ENCODE measurements around the gene SSTR3.

Gene SSTR3

GRCh38 chr22:37213218-37213855 is 1.1 kb upstream of the SSTR3 start:
- H3K4me1 ChIP-seq (ENCODE audit: control insufficient read depth in 1 of 2, insufficient read depth in 2 of 2, low read length in 2 of 2): peaks cover 0 to 12% of the 10 kb centered on the region in 2 donors
- H3K9me3 ChIP-seq (ENCODE audit: control insufficient read depth in 1 of 2, low read length in 2 of 2): no peaks in the 10 kb centered on the region
- no peaks in the 10 kb centered on the region for H3K27me3 ChIP-seq (ENCODE audit: low read depth, low read length)
- H3K27ac ChIP-seq (ENCODE audit: low read length): no peak overlapping the region
- no peak overlapping the region for H3K4me3 ChIP-seq (ENCODE audit: low read depth in 1 of 2, low read length in 2 of 2)
- no peaks in the 10 kb centered on the region for H3K36me3 ChIP-seq (ENCODE audit: control insufficient read depth in 1 of 2, insufficient read depth in 2 of 2, low read length in 2 of 2)

GRCh38 chr22:37211866-37212173 is 457 bp downstream of the SSTR3 start:
- H3K9me3 ChIP-seq (ENCODE audit: control insufficient read depth in 1 of 2, low read length in 2 of 2): no peaks in the 10 kb centered on the region
- H3K4me1 ChIP-seq (ENCODE audit: control insufficient read depth in 1 of 2, insufficient read depth in 2 of 2, low read length in 2 of 2): peaks cover 0 to 12% of the 10 kb centered on the region in 2 donors
- H3K36me3 ChIP-seq (ENCODE audit: control insufficient read depth in 1 of 2, insufficient read depth in 2 of 2, low read length in 2 of 2): no peaks in the 10 kb centered on the region
- no peaks in the 10 kb centered on the region for H3K27me3 ChIP-seq (ENCODE audit: low read depth, low read length)
- no peak overlapping the region for H3K27ac ChIP-seq (ENCODE audit: low read length)
- H3K4me3 ChIP-seq (ENCODE audit: low read depth in 1 of 2, low read length in 2 of 2): no peak overlapping the region

- H3K4me3 ChIP-seq (ENCODE audit: low read depth in 1 of 2, low read length in 2 of 2): no peak overlapping the region
- H3K9me3 ChIP-seq (ENCODE audit: control insufficient read depth in 1 of 2, low read length in 2 of 2): no peaks in the 10 kb centered on the region
- no peak overlapping the region for H3K27ac ChIP-seq (ENCODE audit: low read length)
- no peaks in the 10 kb centered on the region for H3K36me3 ChIP-seq (ENCODE audit: control insufficient read depth in 1 of 2, insufficient read depth in 2 of 2, low read length in 2 of 2)
- H3K4me1 ChIP-seq (ENCODE audit: control insufficient read depth in 1 of 2, insufficient read depth in 2 of 2, low read length in 2 of 2): peaks cover 0 to 12% of the 10 kb centered on the region in 2 donors
- H3K27me3 ChIP-seq (ENCODE audit: low read depth, low read length): no peaks in the 10 kb centered on the region
These were observed 1.0 kb downstream of the SSTR3 start for GRCh38 chr22:37211075-37211865.

- Histone ChIP-seq H3K4me3 (ENCODE audit: low read depth in 1 of 2, low read length in 2 of 2) (no peak overlapping the region), H3K27me3 (ENCODE audit: low read depth, low read length) (no peaks in the 10 kb centered on the region), H3K9me3 (ENCODE audit: control insufficient read depth in 1 of 2, low read length in 2 of 2) (no peaks in the 10 kb centered on the region), H3K27ac (ENCODE audit: low read length) (no peak overlapping the region), H3K36me3 (ENCODE audit: control insufficient read depth in 1 of 2, insufficient read depth in 2 of 2, low read length in 2 of 2) (no peaks in the 10 kb centered on the region), H3K4me1 (ENCODE audit: control insufficient read depth in 1 of 2, insufficient read depth in 2 of 2, low read length in 2 of 2) (peaks cover 0 to 12% of the 10 kb centered on the region in 2 donors)
These were observed 2.1 kb downstream of the SSTR3 start for GRCh38 chr22:37210041-37210803.

- Histone ChIP-seq H3K4me1 (ENCODE audit: control insufficient read depth in 1 of 2, insufficient read depth in 2 of 2, low read length in 2 of 2) (peaks cover 0 to 12% of the 10 kb centered on the region in 2 donors), H3K9me3 (ENCODE audit: control insufficient read depth in 1 of 2, low read length in 2 of 2) (no peaks in the 10 kb centered on the region), H3K4me3 (ENCODE audit: low read depth in 1 of 2, low read length in 2 of 2) (no peak overlapping the region), H3K27ac (ENCODE audit: low read length) (no peak overlapping the region), H3K27me3 (ENCODE audit: low read depth, low read length) (no peaks in the 10 kb centered on the region), H3K36me3 (ENCODE audit: control insufficient read depth in 1 of 2, insufficient read depth in 2 of 2, low read length in 2 of 2) (no peaks in the 10 kb centered on the region)
These were observed 3.0 kb downstream of the SSTR3 start for GRCh38 chr22:37209140-37209845.

GRCh38 chr22:37208401-37209139 is 3.7 kb downstream of the SSTR3 start:
- H3K9me3 ChIP-seq (ENCODE audit: control insufficient read depth in 1 of 2, low read length in 2 of 2): no peaks in the 10 kb centered on the region
- no peak overlapping the region for H3K27ac ChIP-seq (ENCODE audit: low read length)
- no peaks in the 10 kb centered on the region for H3K27me3 ChIP-seq (ENCODE audit: low read depth, low read length)
- H3K36me3 ChIP-seq (ENCODE audit: control insufficient read depth in 1 of 2, insufficient read depth in 2 of 2, low read length in 2 of 2): no peaks in the 10 kb centered on the region
- H3K4me3 ChIP-seq (ENCODE audit: low read depth in 1 of 2, low read length in 2 of 2): no peak overlapping the region
- peaks cover 0 to 12% of the 10 kb centered on the region in 2 donors for H3K4me1 ChIP-seq (ENCODE audit: control insufficient read depth in 1 of 2, insufficient read depth in 2 of 2, low read length in 2 of 2)

- H3K4me1 ChIP-seq (ENCODE audit: control insufficient read depth in 1 of 2, insufficient read depth in 2 of 2, low read length in 2 of 2): peaks cover 0 to 12% of the 10 kb centered on the region in 2 donors
- no peaks in the 10 kb centered on the region for H3K36me3 ChIP-seq (ENCODE audit: control insufficient read depth in 1 of 2, insufficient read depth in 2 of 2, low read length in 2 of 2)
- H3K9me3 ChIP-seq (ENCODE audit: control insufficient read depth in 1 of 2, low read length in 2 of 2): no peaks in the 10 kb centered on the region
- no peaks in the 10 kb centered on the region for H3K27me3 ChIP-seq (ENCODE audit: low read depth, low read length)
- no peak overlapping the region for H3K27ac ChIP-seq (ENCODE audit: low read length)
- no peak overlapping the region for H3K4me3 ChIP-seq (ENCODE audit: low read depth in 1 of 2, low read length in 2 of 2)
These were observed 4.3 kb downstream of the SSTR3 start for GRCh38 chr22:37207981-37208380.

- Histone ChIP-seq H3K4me1 (ENCODE audit: control insufficient read depth in 1 of 2, insufficient read depth in 2 of 2, low read length in 2 of 2) (peaks cover 0 to 5% of the 10 kb centered on the region in 2 donors), H3K4me3 (ENCODE audit: low read depth in 1 of 2, low read length in 2 of 2) (no peak overlapping the region)
These were observed 5.1 kb downstream of the SSTR3 start for GRCh38 chr22:37206841-37207821.

GRCh38 chr22:37206118-37206840 is 6.0 kb downstream of the SSTR3 start:
- Histone ChIP-seq H3K4me3 (ENCODE audit: low read depth in 1 of 2, low read length in 2 of 2) (no peak overlapping the region), H3K36me3 (ENCODE audit: control insufficient read depth in 1 of 2, insufficient read depth in 2 of 2, low read length in 2 of 2) (no peaks in the 10 kb centered on the region), H3K27ac (ENCODE audit: low read length) (no peak overlapping the region), H3K27me3 (ENCODE audit: low read depth, low read length) (no peaks in the 10 kb centered on the region), H3K9me3 (ENCODE audit: control insufficient read depth in 1 of 2, low read length in 2 of 2) (no peaks in the 10 kb centered on the region), H3K4me1 (ENCODE audit: control insufficient read depth in 1 of 2, insufficient read depth in 2 of 2, low read length in 2 of 2) (no peaks in the 10 kb centered on the region)

More at GRCh38 chr22:37206841-37207821, 5.1 kb downstream of the SSTR3 start:
- H3K27me3 ChIP-seq (ENCODE audit: low read depth, low read length): no peaks in the 10 kb centered on the region
- no peak overlapping the region for H3K27ac ChIP-seq (ENCODE audit: low read length)
- no peaks in the 10 kb centered on the region for H3K36me3 ChIP-seq (ENCODE audit: control insufficient read depth in 1 of 2, insufficient read depth in 2 of 2, low read length in 2 of 2)
- no peaks in the 10 kb centered on the region for H3K9me3 ChIP-seq (ENCODE audit: control insufficient read depth in 1 of 2, low read length in 2 of 2)
